Hepatic stellate cell (primary cell): ENCODE measurements around the gene NEFH.
A peak's percentile ranks its signal among the peaks of the same experiment; 100 is the strongest.
"Not testable (repeated sequence)": the region's sequence is repeated elsewhere in the genome, so short reads cannot be mapped to it uniquely, and the experiment has no call there.

Source experiments
- DNase-seq: peaks from one replicate; pipeline ENCODE4 v3.0.0; 2011; ENCODE audit warnings: low spot score

NEFH gene, protein sequence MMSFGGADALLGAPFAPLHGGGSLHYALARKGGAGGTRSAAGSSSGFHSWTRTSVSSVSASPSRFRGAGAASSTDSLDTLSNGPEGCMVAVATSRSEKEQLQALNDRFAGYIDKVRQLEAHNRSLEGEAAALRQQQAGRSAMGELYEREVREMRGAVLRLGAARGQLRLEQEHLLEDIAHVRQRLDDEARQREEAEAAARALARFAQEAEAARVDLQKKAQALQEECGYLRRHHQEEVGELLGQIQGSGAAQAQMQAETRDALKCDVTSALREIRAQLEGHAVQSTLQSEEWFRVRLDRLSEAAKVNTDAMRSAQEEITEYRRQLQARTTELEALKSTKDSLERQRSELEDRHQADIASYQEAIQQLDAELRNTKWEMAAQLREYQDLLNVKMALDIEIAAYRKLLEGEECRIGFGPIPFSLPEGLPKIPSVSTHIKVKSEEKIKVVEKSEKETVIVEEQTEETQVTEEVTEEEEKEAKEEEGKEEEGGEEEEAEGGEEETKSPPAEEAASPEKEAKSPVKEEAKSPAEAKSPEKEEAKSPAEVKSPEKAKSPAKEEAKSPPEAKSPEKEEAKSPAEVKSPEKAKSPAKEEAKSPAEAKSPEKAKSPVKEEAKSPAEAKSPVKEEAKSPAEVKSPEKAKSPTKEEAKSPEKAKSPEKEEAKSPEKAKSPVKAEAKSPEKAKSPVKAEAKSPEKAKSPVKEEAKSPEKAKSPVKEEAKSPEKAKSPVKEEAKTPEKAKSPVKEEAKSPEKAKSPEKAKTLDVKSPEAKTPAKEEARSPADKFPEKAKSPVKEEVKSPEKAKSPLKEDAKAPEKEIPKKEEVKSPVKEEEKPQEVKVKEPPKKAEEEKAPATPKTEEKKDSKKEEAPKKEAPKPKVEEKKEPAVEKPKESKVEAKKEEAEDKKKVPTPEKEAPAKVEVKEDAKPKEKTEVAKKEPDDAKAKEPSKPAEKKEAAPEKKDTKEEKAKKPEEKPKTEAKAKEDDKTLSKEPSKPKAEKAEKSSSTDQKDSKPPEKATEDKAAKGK

DNA sequence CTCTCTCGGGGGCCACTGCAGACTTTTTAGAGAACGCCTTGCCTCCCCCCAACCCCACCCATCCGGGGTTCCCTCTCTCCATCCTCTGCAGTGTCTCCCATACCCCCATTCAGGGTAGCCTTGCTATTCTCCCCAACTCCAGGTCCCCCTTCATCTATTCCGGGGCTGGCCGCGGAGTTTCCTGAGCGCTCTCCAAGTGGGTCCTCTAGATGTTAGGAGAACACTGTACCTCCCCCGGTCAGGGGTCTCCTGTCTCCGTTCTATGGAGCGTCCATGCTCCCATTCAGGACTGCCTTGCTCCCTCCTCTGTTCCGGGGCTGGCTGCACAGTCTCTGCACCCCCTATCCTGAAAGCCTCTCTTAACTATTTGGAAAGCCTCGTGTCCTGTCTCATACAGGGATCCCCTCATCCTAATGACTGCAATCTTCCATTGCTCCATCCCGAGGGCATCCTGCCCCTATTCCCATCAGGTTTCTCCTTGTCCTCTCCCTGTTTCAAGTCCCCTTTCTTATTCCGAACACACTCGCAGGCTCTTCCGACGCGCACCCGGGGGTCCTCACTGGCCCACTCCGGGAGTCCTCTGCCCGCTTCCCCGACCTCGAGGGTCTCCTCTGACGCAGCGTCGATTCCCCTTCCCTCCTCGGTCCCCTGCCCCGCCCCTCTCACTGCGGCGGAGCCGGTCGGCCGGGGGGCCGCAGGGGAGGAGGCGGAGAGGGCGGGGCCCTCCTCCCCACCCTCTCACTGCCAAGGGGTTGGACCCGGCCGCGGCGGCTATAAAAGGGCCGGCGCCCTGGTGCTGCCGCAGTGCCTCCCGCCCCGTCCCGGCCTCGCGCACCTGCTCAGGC is at the start of gene NEFH:
TSS of gene NEFH (plus strand) at position 802 of the 845 bp plus-strand sequence. CDS start 45 bp downstream, outside the sequence.
- no peak for DNase-seq

DNA sequence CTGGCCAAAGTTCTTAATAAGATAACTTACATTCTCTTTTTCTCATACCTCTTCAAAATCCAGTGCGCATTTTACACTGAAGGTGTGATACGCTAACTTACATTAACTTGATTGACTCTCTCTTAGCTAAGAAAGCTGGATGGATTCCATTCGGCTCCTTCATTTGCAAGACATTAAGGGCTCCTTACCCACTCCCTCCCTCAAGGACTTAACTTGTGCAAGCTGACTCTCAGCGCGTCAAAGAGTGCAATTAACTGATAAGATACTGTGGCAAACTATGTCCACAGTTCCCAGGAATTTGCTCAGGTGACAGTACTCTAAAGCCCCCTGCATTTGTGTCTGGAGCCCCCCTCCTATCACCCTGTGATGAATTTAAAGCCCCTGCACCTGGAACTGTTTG is 48.0 kb upstream of the NEFH start:
- DNase-seq = no peak

DNA sequence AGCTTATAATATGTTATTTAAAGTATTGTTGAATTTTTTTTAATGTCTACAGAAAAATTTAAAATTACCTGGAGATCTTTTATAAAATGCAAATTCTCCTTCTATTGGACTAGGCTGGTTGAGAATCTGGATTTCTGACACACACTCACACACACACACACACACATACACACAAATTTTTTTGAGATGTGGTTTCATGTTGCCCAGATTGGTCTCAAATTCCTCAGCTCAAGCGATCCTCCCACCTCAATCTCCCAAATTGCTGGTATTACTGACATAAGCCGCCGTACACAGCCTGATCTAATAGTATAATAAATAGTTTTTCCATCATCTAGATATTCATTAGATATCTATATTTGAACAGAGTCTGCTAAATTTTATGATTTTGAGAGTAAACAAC is 46.2 kb upstream of the NEFH start:
- DNase-seq = no peak

DNA sequence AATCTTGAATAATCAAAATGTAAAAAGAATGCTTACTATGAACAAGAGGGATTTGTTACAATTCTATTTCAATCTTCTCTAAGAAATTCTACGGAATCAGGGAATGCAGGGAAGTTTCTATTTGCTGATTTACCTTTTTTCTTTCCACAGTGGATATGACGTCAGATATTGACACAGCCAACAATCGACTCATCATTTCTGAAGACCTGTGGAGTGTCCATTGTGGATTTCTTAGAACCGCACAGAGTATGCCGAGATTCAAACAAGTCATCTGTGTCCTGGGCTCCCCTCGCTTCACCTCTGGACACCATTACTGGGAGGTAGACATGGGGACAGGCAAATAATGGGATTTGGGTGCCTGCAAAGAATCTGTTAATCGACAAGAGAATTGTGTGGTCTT is 45.7 kb upstream of the NEFH start:
- no peak for DNase-seq

DNA sequence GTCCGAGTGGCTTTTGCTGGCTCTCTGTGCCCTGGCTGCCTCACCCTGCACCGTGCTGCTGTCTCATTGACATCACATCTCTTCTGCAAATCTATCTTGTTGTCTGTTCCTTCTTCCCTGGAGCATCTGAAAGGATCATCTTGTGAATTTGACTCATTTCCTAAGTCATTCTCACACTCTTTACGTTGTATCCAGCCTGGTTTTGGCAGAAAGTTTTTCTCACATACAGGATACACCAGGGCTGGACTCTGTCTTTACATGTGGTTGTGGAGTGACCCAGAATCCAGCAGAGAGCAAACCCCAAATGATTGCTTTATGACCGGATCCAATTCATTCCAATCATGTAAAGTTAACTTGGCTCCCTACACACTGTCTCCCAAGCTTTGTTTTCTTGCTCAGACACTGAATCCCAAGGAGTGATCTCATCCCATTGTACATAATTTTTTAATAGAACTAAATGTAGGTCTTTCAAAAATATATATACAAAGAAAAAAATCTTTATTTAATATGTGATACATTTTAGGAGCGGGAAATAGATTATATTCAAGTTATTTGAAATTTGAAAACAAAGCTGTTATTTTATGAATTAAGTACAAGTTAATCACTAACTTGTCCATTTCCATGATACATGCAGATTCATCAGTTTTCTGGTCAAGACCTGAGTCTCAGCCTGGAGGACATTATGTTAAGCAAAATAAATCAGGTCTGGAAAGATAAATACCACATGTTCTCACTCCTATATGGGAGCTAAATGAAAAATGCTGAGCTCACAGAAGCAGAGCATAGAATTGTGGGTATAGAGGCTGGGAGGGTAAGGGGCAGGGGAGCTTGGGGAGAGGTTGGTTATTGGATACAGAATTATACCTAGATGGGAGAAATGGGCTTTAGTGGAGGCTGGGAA is 44.5 kb upstream of the NEFH start:
- no peak for DNase-seq

DNA sequence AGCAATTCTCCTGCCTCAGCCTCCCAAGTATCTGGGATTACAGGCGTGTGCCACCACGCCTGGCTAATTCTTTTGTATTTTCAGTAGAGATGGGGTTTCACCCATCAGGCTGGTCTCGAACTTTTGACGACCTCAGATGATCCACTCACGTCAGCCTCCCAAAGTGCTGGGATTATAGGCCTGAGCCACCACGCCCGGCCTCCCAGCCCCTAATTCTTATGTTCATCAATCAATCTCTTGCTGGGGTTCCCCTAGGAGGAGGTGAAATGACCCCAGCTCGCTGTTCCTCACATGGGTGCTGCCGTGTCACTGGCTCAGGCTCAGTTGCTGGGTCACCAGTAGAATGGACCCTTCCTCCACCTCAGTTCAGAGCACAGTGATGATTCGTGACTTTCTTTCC is 41.7 kb upstream of the NEFH start, which contains the start of gene RFPL1:
TSS of gene RFPL1 (plus strand) at position 301 of the 400 bp plus-strand sequence.
- DNase-seq = not testable (repeated sequence)

DNA sequence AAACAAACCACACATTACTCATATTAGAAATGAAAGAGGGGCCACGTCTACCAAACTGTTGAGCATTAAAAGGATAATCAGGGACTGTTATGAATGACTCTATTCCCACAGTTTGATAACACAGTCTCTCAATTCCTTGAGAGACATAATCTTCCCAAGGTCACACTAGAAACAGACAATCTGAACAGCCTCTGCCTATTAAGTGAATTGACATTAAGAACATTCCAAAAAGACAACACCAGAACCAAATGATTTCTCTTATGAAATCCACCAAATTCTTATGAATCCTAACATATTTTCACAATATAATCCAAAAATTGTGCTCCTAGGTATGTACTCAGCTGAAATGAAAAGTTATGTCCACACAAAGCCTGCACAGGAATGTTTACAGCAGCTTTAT is 37.0 kb upstream of the NEFH start:
- no peak for DNase-seq

DNA sequence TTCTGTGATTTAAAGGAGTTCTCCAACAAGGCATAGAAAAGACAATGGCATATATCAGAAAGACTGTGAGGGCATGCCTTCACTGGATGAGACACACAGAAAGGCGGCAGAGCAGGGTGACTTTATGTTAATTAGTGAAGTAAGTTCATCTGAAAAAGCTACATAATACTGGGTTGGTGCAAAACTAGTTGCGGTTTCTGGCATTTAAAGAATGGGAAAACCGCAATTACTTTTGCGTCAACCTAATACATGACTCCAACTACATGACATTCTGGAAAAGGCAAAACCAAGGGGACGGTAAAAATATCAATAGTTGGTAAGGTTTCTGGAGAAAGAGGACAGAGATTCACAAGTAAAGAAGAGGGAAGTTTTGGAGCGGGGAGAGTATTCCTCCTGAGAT is 36.6 kb upstream of the NEFH start:
- DNase-seq = no peak

DNA sequence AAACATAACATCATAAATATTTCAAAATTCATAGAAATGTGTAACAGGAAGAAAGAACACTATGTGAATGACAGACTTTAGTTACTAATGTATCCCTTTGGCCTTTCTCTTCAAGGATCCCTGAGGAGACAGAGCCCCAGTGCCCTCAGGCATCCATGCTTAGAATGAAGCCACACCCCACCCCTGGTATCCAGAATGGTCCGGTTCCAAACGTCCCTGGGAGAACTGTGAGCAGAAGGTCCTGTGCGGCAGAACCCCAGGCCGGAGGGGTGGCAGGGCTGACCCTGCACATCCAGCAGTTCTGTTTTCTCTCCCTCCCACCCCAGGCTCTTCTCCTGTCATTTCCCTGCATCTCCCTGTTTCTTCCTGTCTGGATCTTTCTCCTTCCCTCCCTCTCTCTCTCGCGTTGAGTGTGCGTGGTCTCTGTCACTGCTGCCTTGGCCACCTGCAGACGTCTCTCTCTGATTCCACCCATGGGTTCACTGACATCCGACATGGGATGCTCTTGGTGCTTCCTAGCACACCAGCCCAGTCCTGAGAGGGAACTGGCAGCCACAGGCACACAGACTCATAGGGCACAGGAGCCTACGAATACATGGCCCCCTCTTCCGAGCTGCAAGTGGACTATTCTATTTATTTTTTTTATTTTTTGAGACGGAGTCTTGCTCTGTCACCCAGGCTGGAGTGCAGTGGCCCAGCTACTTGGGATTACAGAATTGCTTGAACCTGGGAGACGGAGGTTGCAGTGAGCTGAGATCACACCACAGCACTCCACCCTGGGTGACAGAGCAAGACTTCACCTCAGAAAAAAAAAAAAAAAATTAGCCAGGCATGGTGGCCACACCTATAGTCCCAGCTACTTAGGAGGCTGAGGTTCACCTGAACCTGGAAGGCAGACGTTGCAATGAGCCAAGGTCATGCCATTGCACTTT is 35.9 kb upstream of the NEFH start:
- no peak for DNase-seq

DNA sequence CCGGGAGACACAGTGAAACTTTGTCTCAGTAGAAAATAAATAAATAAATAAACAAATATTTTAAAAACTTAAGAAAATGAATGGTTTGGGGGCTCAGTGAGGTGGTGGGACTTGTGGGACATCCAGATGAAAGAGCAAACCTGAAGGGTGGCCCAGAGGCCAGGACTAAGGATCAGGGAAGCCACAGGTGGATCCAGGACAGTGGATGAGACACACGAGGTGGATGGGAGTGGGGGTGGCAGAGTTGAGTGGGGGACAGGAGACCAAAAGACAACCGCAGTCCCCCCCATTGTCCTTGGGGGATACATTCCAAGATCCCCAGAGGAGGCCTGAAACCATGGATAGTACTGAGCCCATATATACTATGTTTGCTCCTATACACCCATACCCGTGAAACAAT is 34.5 kb upstream of the NEFH start:
- no peak for DNase-seq

DNA sequence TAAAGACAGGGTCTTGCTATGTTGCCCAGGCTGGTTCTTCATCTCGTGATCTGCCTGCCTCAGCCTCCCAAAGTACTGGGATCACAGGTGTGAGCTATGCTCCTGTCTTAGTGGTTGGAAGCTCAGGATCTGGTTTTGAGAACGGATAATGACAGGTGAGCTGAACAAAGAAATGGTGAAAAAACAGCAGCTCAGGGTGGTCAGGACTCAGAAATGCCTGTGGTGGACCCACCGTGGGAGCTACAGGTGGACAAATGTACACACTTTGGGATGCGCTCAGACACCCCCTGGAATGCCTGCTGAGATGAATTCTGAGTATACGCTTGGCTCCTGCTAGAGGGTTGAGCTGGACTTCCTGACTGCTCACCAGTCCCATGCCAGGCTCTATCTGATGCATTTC is 32.1 kb upstream of the NEFH start:
- no peak for DNase-seq

DNA sequence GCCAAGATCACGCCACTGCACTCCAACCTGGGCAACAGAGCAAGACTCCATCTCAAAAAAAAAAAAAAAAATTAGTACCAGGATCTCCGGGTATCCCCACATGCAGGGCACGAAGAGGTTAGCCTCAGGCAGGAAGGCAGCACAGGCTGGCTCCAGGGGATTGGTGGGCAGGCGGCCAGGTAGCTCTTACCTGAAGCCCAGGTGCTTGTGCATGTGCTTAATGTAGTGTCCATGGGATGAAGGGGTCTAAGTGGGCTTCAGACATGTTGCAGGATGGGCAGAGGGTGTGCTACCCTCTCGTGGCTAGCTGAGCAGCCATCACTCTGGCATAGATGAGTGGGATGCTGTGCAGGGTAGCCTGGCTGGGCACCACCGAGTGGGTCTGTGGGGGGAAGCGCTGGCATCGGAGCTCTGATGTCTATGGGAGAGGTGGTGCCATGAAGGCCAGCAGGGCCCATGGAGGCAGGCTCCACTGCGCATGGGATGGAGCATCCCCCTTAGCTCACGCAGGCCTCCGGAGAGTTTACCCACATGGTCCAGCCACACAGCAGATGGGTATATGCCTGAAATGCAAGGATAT is 30.6 kb upstream of the NEFH start:
- no peak for DNase-seq

DNA sequence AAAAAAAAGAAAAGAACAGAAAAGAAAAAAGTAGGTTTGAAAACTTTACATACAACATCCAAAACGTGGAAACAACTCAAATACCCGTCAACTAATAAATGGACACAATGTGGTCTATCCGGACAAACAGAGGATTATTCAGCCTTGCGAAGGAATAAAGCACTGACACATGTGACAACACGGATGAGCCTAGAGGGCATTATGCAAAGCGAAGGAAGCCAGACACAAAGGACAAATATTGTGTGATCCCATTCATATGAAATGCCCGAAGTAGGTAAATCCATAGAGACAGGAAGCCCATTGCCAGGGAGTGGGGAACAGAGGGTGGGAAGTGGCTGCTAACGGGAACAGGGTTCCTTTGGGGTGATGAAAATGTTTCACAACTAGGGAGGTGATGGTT is 29.8 kb upstream of the NEFH start:
- DNase-seq = no peak

DNA sequence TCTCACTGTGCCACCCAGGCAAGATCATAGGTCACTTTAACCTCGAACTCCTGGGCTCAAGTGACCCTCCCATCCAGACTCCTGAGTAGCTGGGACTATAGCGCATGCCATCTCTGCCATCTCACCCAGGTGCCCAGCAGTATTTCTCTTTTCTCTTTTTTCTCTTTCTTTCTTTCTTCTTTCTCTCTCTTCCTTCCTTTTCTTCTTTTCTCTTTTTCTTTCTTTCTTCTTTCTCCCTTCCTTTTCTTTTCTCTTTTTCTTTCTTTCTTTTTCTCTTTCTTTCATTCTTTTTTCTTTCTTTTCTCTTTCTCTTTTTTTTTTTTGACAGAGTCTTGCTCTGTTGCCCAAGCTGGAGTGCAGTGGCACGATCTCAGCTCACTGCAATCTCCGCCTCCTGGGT is 28.2 kb upstream of the NEFH start:
- no peak for DNase-seq

DNA sequence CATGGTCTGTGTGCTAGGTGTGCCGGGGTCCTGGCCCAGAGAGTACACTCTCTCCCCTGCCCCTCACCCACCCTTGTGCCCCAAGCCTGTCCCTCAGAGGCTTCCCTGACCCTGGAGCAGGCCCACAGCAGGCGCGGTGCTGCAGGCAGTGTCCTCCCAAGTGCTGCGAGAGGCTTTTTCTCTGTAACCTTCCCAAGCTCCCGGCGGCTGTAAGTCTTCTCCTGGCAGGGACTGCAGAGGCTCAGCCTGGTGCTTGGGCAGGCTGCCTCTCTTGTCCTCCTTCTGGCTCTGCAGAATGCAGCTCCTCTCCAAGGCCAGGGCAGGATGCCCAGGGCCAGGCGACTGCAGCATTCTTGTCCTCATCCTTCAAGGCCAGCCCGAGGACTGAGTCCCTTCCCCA is 25.7 kb upstream of the NEFH start:
- no peak for DNase-seq

DNA sequence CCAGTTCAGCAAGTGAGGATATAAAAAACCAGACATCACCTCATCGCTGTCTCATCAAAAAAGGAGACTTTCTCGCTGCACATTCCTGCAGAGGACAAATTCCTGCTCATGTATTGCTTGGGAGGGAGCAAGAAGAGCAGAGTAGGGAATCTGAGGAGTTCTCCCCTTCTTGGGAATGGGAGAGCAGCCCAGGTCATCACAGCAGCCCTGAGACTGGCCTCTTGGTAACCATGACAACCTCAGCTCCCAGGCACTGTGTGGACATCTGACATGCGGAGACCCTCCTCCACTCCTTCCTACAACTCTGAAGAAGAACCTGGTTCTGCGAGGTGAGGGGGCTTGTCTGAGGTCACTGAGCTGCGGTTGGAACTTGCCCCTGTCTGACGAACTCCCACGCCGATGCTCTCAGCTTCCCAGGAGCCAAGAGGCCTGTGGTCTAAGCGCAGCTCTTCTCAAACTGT is 23.8 kb upstream of the NEFH start:
- DNase-seq = no peak

DNA sequence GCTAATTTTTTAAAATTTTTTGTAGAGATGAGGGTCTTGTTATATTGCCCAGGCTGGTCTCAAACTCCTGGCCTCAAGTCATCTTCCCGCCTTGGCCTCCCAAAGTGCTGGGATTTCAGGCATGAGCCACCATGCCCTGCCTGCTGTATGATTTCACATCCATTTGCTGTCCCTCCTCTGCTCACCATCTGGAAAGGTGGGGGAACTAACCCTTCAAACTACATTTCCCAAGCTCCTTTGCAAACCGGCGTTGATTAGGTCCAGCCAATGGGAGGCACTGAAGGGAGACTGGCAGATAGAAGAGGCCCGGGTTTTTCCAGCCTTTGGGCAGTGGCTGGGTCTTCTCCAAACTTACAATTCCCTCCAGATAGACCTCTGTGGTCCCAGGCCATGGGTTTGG is 22.3 kb upstream of the NEFH start:
- peak; percentile 78 for DNase-seq

DNA sequence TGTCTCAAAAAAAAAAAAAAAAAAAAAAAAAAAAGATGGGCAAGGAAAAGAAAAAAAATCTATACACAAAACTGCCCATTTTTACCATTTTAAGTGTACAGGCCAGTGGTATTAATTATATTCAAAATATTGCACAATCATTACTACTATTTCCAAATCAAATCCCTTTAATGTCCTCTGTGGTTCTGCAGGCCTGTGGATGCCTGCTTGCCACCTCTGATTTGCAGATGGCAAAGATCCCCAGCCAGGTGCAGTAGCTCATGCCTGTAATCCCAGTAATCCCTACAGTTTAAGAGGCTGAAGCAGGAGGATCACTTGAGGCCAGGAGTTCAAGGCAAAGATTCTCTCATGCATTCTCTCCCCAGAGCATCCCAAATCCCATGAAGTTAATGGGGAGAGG is 21.5 kb upstream of the NEFH start:
- DNase-seq = no peak

DNA sequence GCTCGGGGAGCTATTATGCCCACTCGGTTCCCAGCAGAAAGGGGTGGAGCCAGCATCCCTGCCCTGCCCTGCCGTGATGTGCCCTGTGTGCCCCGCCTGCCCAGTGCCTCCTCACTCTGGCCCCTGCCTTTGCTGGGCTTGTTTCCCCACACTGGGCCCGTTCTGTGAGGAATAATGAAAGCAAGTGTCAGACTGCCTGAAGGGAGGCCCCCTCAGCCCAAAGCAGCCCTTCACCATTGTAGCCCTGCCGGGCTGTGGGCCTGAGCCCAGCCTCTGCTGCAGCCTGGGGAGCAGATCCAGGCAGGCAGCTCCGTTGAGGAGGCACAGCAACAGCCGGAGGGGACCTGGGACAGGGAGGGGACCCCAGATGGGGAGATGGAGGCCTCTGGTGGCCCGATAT is 20.2 kb upstream of the NEFH start:
- no peak for DNase-seq
